GM12801 (cell line): ENCODE data around the gene PDGFRB.

ENCODE experiments used
- TF ChIP-seq, protein P1 (sequence below): IDR thresholded peaks from one replicate; pipeline ENCODE4 v1.5.1; 2011; ENCODE audit warnings: control low read depth; ENCODE audit not compliant: insufficient read length; ENCODE audit errors: extremely low read depth

PDGFRB gene

DNA sequence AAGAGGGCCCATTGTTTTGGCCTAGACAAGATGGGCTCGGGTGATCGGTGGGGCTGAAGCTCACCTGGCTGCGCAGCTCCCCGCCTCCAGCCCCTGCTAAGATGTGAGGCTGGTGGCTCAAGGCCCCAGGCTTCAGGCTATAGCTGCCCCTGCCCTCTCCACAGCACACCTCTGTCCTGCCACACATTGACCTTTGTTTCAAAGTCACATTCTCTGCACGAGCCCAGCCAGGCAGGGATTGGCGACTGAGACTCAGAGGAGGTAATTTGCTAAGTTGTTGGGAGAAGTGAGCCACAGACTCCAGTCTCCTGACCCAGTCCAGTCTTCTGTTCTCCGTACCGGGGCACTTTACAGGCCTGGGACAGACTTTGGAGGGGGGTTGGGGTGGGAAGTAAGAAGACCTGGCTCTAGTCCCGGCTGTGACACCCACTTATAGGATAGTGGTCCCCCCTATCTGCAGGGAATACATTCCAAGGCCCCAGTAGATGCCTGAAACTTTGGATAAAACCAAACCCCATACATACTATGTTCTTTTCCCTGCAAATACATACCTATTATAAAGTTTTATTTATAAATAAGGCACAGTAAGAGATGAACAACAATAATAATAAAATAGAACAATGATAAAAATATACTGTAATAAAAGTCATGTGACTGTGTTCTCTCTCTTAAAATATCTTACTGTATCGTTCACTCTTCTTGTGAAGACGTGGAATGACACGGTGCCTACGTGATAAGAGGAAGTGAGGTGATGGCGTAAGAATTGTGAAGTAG lies 13.3 kb downstream of the PDGFRB start:
- TF ChIP-seq, protein P1, sequence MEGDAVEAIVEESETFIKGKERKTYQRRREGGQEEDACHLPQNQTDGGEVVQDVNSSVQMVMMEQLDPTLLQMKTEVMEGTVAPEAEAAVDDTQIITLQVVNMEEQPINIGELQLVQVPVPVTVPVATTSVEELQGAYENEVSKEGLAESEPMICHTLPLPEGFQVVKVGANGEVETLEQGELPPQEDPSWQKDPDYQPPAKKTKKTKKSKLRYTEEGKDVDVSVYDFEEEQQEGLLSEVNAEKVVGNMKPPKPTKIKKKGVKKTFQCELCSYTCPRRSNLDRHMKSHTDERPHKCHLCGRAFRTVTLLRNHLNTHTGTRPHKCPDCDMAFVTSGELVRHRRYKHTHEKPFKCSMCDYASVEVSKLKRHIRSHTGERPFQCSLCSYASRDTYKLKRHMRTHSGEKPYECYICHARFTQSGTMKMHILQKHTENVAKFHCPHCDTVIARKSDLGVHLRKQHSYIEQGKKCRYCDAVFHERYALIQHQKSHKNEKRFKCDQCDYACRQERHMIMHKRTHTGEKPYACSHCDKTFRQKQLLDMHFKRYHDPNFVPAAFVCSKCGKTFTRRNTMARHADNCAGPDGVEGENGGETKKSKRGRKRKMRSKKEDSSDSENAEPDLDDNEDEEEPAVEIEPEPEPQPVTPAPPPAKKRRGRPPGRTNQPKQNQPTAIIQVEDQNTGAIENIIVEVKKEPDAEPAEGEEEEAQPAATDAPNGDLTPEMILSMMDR, result no peak

DNA sequence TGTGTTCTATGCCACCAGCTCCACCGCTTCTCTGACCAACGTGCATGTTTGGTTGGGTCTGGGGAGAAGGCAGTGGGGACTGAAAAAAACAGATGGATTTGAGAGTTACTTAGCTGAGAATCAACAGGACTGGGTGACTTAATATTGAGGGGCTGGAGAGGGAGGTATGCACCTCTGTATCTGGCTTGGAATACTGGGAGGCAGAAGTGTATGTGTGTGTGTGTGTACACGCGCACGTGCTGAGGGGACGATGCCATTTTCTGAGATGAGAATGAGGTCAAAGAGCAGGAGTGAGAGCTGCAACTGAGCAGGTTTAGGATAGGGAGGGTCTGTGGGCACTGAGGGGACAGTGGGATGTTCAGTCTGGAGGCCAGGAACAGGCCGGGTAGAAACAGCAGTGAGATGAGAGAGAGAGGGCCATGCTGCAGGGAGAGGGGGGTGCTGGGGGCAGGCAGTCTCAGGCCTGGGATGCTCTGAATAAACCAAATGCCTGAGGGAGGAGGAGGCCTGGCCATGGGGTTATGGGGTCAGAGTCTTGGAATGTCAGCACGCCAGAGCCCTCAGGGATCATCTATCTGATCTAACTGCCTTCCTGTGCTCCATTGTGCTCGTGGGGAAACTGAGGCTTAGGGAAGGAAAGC lies 14.0 kb downstream of the PDGFRB start:
- TF ChIP-seq, protein P1, result no peak

DNA sequence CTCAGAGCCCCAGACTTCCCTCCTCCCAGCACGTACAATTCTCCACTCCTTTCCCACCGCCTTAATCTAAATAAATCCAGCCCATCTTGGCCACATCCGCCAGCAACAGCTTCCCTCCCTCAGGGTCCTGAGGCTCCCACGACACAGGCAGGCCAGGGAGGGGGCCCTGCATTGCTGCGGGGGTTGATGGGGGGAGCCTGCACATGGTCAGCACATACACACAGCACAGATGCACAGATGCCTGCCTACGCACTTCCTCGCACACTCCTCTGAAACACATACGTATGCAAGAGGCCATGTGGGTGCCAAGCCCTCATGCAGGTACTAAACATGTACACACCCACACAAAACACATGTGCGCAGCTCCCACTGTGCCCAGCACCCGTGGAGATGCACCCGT lies 14.8 kb downstream of the PDGFRB start:
- TF ChIP-seq, protein P1, result no peak

DNA sequence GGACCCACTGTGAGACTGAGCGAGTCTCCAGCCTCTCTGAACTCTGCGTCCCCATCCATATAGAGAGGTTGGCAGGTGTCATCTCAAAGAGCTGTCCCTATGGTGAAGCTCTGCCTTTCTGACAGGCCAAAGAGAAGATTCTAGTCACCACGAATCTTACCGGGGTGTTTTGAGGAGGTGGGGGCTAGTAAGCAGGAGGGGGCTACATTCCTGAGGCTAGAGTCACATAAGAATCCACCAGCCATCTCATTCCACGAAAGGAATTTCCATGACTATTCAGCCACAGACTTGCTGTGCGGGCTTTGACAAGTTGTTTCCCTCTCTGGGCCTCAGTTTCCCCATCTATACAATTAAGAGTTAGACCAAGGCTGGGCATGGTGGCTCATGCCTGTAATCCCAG lies 16.3 kb downstream of the PDGFRB start:
- TF ChIP-seq, protein P1, result no peak

DNA sequence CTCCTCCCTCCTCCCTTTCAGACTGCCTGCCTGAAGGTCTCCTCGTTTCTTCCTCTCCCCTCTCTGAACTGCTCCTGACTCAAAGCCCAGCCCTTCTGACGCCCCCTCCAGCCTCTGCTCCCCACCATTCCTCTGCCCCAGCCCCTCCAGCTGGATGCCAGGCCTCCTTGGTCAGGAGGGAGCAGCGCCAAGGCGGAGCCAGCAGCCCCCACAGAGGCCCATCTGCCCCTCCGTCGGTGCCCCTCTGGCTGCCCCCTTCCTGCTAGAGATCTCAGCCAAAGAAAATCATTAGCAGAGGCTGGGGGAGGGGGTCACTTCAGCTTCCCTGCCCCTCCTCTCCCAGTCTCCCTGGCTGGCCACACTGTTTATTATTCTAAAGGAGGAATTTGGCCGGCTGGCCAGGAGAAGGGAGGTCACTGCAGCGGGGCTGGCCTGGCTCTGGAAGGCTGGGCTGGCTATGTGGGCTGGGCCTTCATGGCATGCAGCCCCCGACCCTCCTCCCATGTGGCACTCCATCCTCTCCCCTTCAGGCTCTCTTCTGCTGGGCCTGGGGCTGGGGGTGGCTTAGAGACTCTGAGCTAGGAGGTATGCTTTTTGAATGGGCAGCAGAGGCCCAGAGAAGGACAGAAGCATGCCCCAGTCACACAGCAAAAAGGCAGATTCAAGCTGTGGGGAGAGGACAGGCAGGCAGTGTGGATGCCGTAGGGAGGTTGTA lies 16.9 kb downstream of the PDGFRB start:
- TF ChIP-seq, protein P1, result no peak

DNA sequence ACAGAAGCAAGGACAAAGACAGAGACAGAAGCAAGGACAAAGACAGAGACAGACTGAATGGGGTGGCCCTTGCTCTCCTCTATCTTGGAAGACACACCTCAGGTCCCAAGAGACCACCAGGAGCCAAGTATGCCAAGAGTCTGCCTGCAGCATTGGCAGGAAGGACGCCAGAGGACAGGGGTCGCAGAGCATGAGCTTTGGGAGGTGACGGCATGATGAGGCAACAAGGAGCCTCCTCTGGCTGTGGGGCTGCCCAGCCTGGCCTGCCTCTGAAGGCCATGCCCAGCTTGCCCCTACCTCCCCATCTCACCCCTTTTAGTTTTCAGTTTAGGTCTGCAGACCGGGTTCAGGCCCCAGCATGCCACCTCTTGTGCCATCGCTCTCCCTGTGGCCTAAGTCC lies 17.6 kb downstream of the PDGFRB start:
- TF ChIP-seq, protein P1, result no peak

DNA sequence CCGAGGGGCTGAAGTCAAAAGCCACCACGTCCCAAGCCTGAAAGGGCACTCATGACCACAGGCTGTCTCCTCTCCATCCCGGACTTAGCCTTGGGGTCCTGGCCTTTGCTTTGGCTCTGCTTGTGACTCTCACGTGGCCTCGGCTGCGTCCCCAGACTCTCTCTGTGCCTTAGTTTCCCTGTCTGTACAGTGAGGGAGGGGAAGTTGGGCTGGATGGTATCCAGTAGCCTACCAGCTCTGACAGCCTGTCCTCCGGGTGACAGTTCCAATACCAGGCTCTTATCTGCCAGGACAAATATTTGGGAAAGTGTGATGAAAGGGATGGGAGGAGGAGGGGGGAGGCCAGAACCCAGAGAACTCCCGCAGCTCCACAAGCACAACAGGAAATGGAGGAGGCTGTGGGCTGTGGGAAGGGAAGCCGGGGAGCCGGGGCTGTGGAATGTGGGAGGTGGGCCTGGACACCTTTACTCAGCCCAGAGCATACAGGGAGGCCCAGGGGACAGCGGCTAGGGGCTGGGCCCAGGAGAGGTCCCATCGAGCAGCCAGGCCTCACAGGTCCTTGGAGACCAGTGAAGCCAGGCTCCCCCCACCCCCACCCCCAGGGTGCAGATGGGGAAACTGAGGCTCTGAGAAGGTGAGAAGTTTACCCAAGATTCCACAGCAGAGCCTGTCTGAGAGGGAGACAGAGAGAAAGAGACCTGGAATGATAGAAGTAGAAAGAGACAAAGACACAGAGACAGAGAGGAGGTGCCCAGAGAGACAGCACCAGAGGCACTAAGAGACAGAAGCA lies 18.3 kb downstream of the PDGFRB start:
- TF ChIP-seq, protein P1, result no peak
